Endothelial cell of hepatic sinusoid (primary cell): ENCODE data around the gene ERMP1.
"Not testable (repeated sequence)": the region's sequence is repeated elsewhere in the genome, so short reads cannot be mapped to it uniquely, and the experiment has no call there.

Source experiments
- in situ Hi-C: cut with HindIII; loops from 2 replicates; pipeline ENCODE4 v1.10.0; 2017; ENCODE audit warnings: low sequenced_read_pairs

The ERMP1 gene

GRCh38 chr9:5825895-5826622 is 6.9 kb downstream of the ERMP1 start:
- in situ Hi-C loops, result no loop called here

GRCh38 chr9:5825223-5825622 is 7.7 kb downstream of the ERMP1 start:
- in situ Hi-C loops, result no loop called here

DNA sequence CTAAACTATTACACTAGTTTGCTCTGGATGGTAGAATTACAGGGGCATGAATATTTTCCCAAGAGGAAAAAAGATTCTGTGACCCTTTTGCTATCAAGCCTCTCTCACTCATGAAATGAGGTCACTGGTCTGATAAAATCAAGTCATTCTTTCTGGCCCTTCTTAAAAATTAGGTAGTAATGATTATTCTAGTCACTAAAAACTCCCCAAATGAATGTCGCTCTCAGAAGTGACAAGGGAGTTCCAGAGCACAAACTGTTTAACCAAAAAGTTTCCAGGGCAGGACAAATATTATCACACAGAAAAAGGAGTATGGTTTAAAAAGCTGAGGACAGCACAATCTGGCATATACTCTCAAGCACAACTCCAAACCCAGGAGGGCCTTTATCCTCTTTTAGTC is 12.5 kb downstream of the ERMP1 start:
- in situ Hi-C loops, result no loop called here

DNA sequence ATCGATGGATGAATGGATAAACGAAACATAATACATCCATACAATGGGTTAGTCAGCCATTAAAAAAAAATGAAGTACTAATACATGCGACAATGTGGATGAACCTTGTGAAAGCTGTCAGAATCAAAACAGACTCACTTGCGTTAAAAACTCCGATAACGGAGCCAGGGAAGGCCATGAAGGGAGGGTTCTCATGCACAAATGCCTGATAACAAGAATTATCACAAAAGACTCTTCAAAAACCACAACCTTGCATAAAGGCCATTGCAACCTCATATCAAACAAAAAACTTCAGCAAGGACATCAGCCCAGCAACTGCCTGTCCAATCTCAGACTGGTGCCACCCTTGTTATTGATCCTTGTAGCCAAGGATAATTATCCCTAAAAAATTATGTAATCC is 13.7 kb downstream of the ERMP1 start:
- in situ Hi-C loops, result no loop called here

DNA sequence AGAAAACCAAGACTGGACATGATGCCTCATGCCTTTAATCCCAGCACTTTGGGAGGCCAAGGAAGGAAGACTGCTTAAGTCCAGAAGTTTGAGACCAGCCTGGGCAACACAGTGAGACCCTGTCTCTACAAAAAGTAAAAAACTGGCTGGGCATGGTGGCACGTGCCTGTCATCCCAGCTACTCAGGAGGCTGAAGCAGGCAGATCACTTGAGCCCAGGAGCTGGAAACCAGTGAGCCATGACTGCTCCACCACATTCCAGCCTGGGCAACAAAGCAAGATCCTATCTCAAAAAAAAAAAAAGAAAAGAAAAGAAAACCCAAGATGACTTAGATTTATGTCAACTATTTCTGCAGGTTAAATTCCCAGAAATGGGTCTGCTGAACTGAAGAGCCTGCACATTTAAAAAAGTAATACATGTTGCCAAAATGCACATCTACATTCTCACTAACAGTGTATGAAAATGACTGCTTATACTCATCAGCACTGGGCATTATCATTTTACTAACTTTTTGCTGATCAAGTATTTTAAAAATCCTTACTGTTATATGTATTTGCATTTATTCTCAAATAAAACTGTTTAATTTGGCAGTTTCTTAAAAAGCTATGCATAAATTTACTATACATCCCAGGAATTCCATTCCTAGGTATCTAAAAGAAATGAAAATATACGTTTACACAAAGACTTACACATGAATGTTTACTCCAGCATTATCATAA is 14.3 kb downstream of the ERMP1 start:
- in situ Hi-C loops, result no loop called here

- in situ Hi-C loops, result no loop called here
Measured at GRCh38 chr9:5817862-5818261, 15.1 kb downstream of the ERMP1 start.

- in situ Hi-C loops, result no loop called here
Measured at GRCh38 chr9:5815461-5815860, 17.5 kb downstream of the ERMP1 start.

DNA sequence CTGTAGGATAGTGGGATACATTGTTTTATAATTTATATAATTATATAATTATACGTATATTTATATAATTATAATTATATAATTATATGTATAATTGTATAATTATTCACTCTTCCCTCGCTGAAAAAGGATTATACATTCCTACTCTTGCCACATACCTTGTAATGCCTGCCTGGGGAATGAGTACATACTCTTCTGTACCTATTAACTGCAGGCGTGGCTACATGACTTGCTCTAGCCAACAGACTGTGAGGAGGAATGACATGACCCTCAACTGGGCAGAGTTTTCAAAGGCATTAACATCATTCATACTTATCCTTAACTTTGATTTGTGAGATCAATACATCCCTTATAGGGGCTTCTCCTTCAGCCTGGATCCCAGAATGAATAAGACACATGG is 19.1 kb downstream of the ERMP1 start:
- in situ Hi-C loops, result no loop called here

- in situ Hi-C loops, result no loop called here
Measured at GRCh38 chr9:5811751-5812150, 21.2 kb downstream of the ERMP1 start.

DNA sequence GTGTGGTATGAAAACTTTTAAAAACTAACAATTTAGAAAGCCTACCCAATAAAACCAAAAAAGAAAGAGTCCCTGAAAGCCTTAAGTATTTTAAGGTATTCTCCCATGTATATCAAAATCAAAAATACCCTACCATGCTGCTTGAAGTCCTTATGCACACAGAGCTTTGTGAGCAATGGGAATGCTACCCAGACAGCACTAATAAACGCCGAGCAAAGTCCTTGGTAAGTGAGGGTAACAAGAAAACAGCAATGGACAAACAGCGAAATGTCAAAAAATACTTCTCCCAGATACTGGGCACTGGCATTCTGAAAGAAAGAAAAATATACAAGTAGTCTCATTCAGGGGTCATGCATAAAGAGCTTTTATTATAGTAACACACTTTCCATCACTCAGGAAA is 27.4 kb downstream of the ERMP1 start:
- in situ Hi-C loops, result no loop called here

DNA sequence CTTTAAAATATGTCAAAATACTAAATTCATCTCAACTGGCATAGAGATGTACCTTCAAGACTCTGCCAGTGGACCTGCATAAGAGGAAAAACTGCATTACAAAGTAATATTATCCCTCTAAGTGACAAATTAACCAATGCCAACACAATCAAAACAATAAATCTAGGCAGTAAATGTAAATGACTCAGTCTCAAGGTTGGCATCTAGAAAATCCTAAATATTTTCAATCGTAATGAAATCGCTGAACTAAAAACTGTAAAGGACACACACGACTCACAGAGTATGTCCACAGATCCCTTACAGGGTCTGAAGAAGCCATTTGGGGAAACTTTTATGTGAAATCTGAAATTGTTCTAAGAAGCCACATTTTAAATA is 31.2 kb downstream of the ERMP1 start:
- in situ Hi-C loops, result no loop called here

DNA sequence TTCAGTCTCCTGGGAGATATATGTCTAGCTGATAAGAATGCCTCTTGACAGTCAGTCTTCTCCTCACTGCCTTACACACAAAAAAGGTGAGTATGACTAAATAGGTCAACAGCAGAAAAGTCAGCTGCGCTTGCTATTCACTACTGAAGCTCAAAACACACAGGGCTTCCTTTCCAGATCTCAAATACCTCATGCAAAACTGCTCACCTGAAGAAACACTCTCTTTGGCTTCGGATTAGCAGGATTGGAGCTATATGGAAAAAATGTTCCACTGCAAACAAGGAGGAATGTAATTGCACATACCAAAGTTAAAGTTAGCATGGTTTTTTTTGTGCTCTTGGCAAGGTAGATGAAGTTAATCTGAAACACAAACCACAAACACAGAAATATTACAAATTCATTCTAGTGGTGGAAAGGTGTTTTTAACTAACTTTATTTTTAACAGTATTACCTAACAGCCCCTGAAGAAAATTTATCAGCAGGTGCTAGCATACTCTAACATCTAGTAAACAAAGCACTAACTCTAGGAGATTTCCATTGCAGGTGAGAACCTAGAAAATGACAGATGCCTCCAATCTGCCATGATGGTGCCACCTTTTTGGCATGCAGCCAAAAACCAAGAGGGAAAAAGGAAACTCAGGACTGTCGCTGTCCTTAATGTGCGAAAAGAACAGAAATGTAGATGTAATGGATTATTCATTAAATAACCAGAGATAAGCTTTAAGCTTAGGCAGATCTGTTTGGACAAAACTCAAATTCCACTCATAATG is 31.8 kb downstream of the ERMP1 start:
- in situ Hi-C loops, result no loop called here

DNA sequence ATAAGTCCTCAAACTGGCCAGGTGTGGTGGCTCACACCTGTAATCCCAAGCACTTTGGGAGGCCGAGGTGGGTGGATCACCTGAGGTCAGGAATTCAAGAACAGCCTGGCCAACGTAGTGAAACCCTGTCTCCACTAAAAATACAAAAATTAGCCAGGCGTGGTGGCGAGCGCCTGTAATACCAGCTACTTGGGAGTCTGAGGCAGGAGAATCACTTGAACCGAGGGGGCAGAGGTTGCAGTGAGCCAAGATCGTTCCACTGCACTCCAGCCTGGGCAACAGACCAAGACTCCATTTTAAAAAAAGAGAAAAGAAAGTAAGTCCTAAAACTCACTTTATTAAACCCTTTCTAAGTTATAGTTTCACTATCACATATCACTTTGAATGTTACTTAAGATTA is 32.5 kb downstream of the ERMP1 start:
- in situ Hi-C loops, result not testable (repeated sequence)

DNA sequence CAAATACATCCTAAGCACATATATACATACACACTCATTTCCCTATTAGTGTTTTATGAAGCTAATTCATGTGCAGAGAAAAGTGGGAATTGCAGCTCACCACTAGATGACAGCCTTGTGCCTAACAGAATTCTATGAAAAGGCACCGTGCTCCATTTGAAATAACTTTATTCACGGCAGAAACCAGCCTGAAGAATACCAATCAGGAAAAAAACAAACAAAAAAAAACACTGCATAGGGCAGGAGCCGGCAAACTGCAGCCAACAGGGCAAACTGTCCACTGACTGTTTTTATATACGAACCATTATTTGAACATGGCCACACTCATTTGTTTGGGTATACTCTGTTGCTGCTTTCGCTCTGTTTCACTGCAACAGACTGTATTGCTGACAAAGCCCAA is 33.6 kb downstream of the ERMP1 start:
- in situ Hi-C loops, result no loop called here

- in situ Hi-C loops, result no loop called here
Measured at GRCh38 chr9:5798581-5798980, 34.3 kb downstream of the ERMP1 start.

DNA sequence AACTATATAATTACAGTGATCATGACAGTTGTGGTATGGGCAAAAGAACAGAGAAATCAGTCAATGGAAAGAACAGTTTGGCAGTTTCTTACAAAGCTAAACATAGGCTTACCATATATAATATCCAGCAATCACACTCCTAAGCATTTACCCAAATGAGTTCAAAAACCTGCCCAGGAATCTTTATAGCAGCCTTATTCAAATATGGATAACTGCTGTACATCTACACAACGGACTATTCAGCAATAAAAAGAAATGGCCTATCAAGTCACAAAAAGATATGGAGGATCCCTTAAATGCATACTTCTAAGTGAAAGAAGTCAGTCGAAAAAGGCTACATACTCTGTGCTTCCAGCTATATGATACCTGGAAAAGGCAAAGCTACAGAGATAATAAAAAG is 36.6 kb downstream of the ERMP1 start:
- in situ Hi-C loops, result no loop called here

GRCh38 chr9:5793812-5794211 is 39.1 kb downstream of the ERMP1 start:
- in situ Hi-C loops, result no loop called here

DNA sequence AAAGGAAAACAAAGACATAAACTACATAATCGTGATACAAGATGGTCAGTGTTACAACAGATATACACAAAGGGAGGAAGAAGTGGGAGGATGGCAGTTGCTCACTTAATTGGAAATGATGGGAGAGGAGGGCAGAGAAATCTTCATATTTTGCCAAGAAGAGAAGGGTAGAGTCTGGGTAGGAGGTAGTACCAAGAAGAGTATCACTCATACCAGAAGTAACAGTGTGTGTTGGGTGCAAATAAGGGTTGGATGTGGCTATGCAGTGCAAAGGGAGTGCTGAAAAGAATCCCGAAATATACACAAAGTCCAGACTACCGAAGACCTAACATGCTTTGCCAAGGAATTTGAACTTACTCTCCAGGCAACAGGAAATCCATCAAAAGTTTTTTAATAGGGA is 41.0 kb downstream of the ERMP1 start:
- in situ Hi-C loops, result no loop called here

DNA sequence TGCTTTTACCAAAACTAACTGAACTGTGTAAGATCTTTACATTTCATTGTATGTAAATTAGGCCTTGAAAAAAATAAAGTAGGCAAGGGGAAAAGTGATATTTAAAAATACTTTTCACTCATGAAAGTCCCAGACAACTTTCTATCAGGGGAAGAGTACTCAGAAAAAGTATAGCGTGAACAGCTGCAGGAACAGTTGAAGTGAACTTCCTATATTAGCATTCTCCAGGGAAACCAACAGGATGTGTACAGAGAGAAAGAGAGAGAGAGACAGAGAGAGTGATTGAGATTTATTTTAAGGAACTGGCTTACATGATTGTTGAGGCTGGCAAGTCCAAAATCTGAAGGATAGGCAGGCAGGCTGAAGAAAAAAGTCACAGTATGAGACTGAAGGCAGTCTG is 42.0 kb downstream of the ERMP1 start:
- in situ Hi-C loops, result no loop called here

DNA sequence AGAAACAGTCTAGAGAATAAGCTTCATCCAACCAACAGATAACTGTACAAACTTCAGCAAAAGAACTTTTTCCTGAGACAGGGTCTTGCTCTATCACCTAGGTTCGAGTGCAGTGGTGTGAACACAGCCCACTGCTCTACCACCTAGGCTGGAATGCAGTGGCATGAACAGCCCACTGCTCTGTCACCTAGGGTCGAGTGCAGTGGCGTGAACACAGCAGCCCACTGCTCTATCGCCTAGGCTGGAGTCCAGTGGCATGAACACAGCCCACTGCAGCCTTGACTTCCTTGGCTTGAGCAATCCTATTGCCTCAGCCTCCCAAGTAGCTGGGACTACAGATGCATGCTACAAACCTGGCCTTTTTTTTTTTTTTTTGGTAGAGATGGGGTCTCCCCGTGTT is 43.4 kb downstream of the ERMP1 start:
- in situ Hi-C loops, result no loop called here

DNA sequence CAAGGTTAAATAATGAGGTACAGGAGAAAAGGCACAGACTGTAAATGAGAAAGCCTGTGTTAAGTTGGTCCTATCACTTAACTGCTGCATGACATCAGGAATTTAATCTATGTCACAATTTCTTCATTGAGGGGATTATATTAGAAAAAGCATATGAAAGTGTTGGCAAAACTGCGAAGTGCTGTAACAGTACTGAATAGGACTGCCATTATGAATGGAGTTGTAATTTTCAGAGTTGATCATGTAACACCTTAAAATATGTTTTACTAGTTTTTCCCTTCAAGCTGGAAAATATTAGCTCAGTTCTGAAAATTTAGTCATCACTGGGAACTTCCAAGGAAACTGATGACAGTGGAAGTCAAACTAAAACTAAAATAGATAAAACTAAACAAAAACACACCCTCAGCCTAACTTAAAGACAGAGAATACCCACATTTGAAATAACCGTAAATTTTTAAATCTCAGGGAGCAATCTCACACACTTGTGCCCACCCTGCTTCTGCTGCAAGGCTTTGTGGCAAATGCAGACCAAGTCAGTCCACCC is 45.1 kb downstream of the ERMP1 start:
- in situ Hi-C loops, result no loop called here

GRCh38 chr9:5787220-5787619 is 45.7 kb downstream of the ERMP1 start:
- in situ Hi-C loops, result no loop called here
